GM21529 (cell line): ENCODE measurements around the gene MYCL.

Source experiments
- ATAC-seq: cut with Tn5 transposase; IDR thresholded peaks from one replicate; pipeline ENCODE4 v1.9.1; 2021; ENCODE audit not compliant: unreplicated experiment

MYCL gene

GRCh38 chr1:39857126-39857878 is 44.4 kb downstream of the MYCL start:
- ATAC-seq: no peak

- ATAC-seq: no peak
These were observed 47.0 kb downstream of the MYCL start for GRCh38 chr1:39854738-39855137.

GRCh38 chr1:39854314-39854713 is 47.4 kb downstream of the MYCL start:
- no peak for ATAC-seq

DNA sequence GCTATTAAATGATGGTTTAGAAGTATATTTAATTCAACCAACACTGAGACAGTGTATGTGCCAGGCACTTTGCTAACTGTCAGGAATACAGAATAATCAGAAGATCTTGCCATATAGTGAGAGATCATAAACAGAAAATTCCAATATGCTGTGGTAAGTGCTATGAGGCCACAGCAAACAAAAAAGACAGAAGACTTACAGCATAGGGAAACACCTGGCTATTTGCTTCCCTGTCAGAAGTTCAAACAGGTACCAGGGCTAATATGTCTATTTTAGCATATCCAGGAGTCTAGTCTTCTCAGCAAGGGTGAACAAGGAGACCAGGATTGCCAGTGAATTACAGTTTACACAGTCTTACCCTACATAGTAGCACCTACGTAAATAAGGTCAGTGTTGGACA is 48.8 kb downstream of the MYCL start:
- ATAC-seq: no peak

DNA sequence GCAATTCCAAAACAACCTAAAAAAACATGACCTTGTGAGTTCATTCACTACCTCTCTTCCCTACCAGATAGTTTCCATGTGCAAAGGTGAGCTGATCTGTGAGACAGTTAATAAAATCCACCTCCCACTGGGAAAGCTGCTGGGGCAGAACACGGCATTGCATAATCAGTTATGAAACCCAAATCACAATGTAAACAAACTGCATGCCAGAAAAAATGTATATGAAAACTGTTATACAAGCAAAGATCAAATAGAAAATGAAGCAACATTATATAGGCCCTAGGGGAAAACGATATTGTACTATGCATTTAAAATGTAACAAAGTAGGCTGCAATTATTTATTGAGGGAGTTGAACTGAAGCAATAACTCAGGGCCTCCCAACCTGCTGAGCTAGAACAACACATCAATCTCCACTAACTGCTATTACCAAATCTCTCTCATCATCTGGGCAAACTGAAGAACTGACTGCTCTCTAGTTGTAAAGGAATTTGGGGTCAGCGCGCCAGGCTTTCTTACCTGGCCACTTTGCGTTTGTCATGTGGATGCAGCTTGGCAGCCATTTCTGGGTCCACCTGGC is 49.4 kb downstream of the MYCL start:
- ATAC-seq: no peak

DNA sequence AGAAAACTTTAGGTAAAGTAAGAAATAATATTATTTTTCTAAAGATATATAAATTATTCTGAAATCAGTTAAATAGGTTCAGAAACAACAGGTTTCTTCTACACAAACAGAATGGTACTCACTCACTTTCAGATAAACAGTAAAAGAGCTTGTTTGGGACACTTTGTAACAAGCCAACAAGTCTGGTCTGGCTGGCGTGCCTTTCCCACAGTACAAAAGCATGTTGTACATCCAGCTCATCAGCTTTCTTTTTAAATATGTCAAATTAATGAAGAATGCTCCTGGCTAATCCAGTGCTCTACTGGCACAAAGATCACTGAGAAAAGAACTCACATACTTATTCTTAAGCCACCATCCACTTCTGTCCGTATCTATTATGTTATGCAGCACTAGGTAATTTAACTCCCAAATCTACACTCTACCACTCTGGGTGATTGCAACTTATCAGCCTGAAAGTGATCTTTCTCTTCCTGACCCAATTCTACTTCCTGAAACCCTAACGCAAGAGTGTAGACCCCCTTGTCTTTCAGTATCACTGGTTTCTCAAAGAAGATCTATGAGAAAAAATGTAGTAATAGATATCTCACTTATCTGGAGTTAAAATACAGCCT is 51.0 kb downstream of the MYCL start:
- no peak for ATAC-seq

DNA sequence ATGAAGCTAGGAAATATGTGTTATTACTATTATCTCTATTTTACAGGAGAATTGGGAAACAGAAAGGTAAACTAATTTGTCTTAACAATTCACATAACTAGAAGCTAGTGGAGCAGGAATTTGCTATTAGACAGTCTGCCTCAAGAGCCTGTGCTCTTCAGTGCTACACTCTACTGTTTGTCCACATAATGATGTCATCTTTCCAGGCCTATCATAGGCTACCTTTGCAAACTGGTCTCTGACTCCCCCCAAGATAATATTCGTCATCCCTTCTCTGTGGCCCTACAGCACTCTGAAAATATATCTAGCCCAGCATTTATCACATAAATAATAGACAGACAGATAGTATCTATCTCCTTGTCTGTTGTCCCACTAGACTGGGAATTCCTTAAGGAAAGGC is 52.5 kb downstream of the MYCL start:
- ATAC-seq: no peak

GRCh38 chr1:39847940-39848339 is 53.8 kb downstream of the MYCL start:
- no peak for ATAC-seq

DNA sequence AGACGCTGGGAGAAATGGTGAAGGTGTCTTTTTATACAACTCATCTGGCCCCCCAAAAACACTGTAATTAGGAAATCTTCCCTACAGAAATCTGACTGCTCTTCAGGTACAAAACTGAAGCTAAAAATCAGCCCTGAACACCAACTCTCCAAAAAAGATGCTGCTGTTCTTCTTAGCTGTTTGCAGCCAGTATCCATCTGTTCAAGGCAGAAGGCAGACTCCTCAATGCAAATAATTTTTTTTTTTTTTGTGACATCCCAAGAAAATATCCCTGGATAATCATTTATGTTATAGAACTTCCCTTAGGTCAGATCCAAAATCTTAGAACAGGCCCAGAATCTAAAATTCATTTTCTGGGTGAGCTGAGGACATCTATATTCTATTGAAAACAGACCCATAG is 54.9 kb downstream of the MYCL start:
- no peak for ATAC-seq

- ATAC-seq: peak; percentile 65
These were observed 55.8 kb downstream of the MYCL start for GRCh38 chr1:39845569-39846566.
